PC-3 (cell line): ENCODE measurements around the gene PIGS. TPM values are rescaled to one million over a fixed set of nuclear protein-coding genes. Genes with fewer than 3 reads are reported as not detected.
A peak's percentile ranks its signal among the peaks of the same experiment; 100 is the strongest.

Experiments
- ATAC-seq: fragments of 200-7000 bp; cut with Tn5 transposase; 2 replicates; pipeline ENCODE4 v1.9.1; 2020; ENCODE audit warnings: mild to moderate bottlenecking, moderate library complexity
- BruUV-seq: library from RNA; stranded (reverse); fragments of 400-500 nt; replicated peaks from 2 replicates; lab custom pipeline; 2021; lab: Mats Ljungman, UMichigan
- CTCF ChIA-PET: fragments of 300-600 bp; sonication (Branson Sonifier 250); formaldehyde crosslinking; loops from one replicate; lab custom pipeline; 2022; ENCODE audit warnings: antibody characterized with exemption; lab: Charles Lee
- POLR2A ChIA-PET: fragments of 300-600 bp; sonication (Branson Sonifier 250); formaldehyde crosslinking; loops from one replicate; lab custom pipeline; 2022; ENCODE audit warnings: antibody characterized with exemption; ENCODE audit not compliant: unreplicated experiment; lab: Charles Lee
- DNase-seq: peaks from one replicate; pipeline ENCODE4 v3.0.0-alpha.2; 2015
- H2AFZ ChIP-seq: fragments of 300-600 bp; sonication (generic); 2 replicates; pipeline ENCODE4 v1.6.0; 2016; ENCODE audit warnings: antibody characterized with exemption, low read length
- H3F3A ChIP-seq: fragments of 300-600 bp; sonication (generic); one replicate; pipeline ENCODE4 v1.6.0; 2017; ENCODE audit warnings: antibody characterized with exemption, low read length, control low read depth, mild to moderate bottlenecking; ENCODE audit not compliant: unreplicated experiment
- H3K27ac ChIP-seq: fragments of 300-600 bp; sonication (generic); 2 replicates; pipeline ENCODE4 v1.5.1; 2016; ENCODE audit warnings: mild to moderate bottlenecking, low read length
- H3K27me3 ChIP-seq: fragments of 300-600 bp; sonication (generic); 2 replicates; pipeline ENCODE4 v1.6.1; 2016; ENCODE audit warnings: low read length, mixed read lengths
- H3K36me3 ChIP-seq: fragments of 300-600 bp; sonication (generic); 2 replicates; pipeline ENCODE4 v1.6.1; 2016; ENCODE audit warnings: low read depth, mixed run types, low read length, mixed read lengths
- H3K4me1 ChIP-seq: fragments of 300-600 bp; sonication (generic); 2 replicates; pipeline ENCODE4 v1.5.1; 2016; ENCODE audit warnings: low read length; ENCODE audit not compliant: insufficient read depth
- H3K4me2 ChIP-seq: fragments of 300-600 bp; sonication (generic); 2 replicates; pipeline ENCODE4 v1.6.0; 2016; ENCODE audit warnings: low read length
- H3K4me3 ChIP-seq: fragments of 300-600 bp; sonication (generic); 2 replicates; pipeline ENCODE4 v1.5.1; 2016; ENCODE audit warnings: mild to moderate bottlenecking, low read length, mixed read lengths
- H3K79me2 ChIP-seq: fragments of 300-600 bp; sonication (generic); 2 replicates; pipeline ENCODE4 v1.6.1; 2017; ENCODE audit warnings: low read length, mixed read lengths
- H3K9ac ChIP-seq: fragments of 300-600 bp; sonication (generic); 2 replicates; pipeline ENCODE4 v1.6.0; 2016; ENCODE audit warnings: mild to moderate bottlenecking, low read length
- H3K9me2 ChIP-seq: fragments of 300-600 bp; sonication (generic); replicated peaks from 2 replicates; pipeline ENCODE4 v1.6.1; 2016; ENCODE audit warnings: mixed run types, low read length, mixed read lengths
- H3K9me3 ChIP-seq: fragments of 300-600 bp; sonication (generic); 2 replicates; pipeline ENCODE4 v1.6.1; 2016; ENCODE audit warnings: low read length, mixed read lengths
- H4K20me1 ChIP-seq: fragments of 300-600 bp; sonication (generic); 2 replicates; pipeline ENCODE4 v1.6.1; 2016; ENCODE audit warnings: low read length, mixed read lengths
- EZH2 ChIP-seq: fragments of 300-600 bp; sonication (generic); IDR thresholded peaks from one replicate; pipeline ENCODE4 v1.6.1; 2017; ENCODE audit warnings: antibody characterized with exemption, mild to moderate bottlenecking, low read length; ENCODE audit not compliant: unreplicated experiment
- EZH2phosphoT487 ChIP-seq: fragments of 300-600 bp; sonication (generic); IDR thresholded peaks from 2 replicates; pipeline ENCODE4 v1.6.1; 2018; ENCODE audit warnings: mild to moderate bottlenecking, antibody characterized with exemption, low read length, borderline replicate concordance
- intact Hi-C: fragments of 100-400 bp; cut with micrococcal nuclease; formaldehyde crosslinking; loops from 2 replicates; pipeline ENCODE4 v1.9.0; 2023
- total RNA-seq: library from RNA; depleted of rRNA; stranded (reverse); fragments of >200 nt; gene quantifications from 2 replicates; pipeline ENCODE4 v1.2.3, GENCODE V29; 2014
- TF ChIP-seq, protein P1 (sequence below): fragments of 300-600 bp; sonication (generic); conservative IDR thresholded peaks from 2 replicates; pipeline ENCODE4 v1.5.1; 2017; ENCODE audit warnings: antibody characterized with exemption, low read depth, mild to moderate bottlenecking, low read length

The PIGS gene
- total RNA-seq, 1 experiment from 2014 or later, result 15.8 TPM

DNA sequence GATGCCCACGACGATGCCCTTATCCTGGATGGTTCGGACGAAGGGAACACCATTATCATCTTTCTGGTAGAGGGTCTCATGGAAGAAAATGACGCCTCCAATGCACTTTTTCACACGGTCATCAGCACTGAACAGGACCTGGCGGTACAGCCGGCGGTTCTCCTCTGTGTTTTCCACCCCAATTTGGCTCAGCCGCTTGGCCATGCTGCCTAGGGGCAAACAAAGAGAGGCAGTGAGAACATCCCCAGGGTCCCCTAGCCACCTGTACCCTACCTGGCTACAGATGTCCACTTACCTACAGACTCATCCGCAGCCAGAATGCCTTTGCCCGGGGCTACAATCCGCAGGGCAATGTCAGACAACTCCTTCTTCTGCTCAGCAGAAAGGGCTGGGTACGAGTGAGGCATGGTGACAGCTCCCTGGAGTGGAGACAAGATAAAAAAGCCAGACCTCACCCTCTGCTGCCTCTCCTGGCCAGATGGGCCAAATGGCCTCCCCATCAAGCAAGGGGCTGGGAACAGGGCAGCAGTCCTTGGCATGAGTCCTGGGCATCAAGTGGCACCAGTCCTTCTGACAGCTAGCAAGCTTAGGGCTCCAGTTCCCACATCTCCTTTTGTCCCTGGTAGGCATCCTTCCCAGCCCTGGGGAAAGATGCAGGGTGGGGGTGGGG is 3.9 kb upstream of the PIGS start:
- CTCF ChIA-PET, result no interaction called here
- Histone ChIP-seq H3K4me2 (no peak overlapping the region), H3K27me3 (no peaks in the 10 kb centered on the region), H3K9me3 (no peaks in the 10 kb centered on the region), H3F3A (no peaks in the 10 kb centered on the region), H3K27ac (no peak overlapping the region), H2AFZ (no peak overlapping the region), H3K79me2 (peaks cover 10% of the 10 kb centered on the region), H3K9ac (no peak overlapping the region), H4K20me1 (no peaks in the 10 kb centered on the region), H3K36me3 (peaks cover 7% of the 10 kb centered on the region; the same call in 1 of the 2 replicates), H3K4me1 (peaks cover 11% of the 10 kb centered on the region; the same call in 1 of the 2 replicates), H3K4me3 (no peak overlapping the region), H3K9me2 (no peaks in the 10 kb centered on the region)
- DNase-seq (no peak), ATAC-seq (no peak)
- no TSS peak for BruUV-seq
- intact Hi-C loops, result no loop called here
- TF ChIP-seq, protein P1, sequence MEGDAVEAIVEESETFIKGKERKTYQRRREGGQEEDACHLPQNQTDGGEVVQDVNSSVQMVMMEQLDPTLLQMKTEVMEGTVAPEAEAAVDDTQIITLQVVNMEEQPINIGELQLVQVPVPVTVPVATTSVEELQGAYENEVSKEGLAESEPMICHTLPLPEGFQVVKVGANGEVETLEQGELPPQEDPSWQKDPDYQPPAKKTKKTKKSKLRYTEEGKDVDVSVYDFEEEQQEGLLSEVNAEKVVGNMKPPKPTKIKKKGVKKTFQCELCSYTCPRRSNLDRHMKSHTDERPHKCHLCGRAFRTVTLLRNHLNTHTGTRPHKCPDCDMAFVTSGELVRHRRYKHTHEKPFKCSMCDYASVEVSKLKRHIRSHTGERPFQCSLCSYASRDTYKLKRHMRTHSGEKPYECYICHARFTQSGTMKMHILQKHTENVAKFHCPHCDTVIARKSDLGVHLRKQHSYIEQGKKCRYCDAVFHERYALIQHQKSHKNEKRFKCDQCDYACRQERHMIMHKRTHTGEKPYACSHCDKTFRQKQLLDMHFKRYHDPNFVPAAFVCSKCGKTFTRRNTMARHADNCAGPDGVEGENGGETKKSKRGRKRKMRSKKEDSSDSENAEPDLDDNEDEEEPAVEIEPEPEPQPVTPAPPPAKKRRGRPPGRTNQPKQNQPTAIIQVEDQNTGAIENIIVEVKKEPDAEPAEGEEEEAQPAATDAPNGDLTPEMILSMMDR, result no peak
- TF ChIP-seq EZH2phosphoT487 (no peak), EZH2 (no peak)
- POLR2A ChIA-PET, result no interaction called here

DNA sequence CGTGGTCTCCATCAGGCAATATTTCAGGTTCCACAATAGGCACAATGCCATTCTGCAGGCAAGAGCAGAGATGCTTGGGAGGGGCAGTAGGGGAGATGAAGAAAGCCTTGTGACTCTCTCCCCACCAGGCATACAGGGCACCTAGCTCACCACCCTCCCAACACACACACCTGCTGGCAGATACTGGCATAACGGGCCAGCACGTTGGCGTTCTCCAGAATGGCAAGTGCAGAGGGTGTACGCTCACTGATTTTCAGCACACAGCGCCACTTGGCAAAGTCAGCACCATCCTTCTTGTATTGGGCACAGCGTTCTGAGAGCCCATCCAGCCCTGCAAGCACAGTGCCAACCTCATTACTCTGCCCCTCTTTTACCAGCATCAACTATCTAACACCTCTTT is 3.2 kb upstream of the PIGS start:
- TF ChIP-seq EZH2phosphoT487 (no peak), EZH2 (no peak)
- TF ChIP-seq, protein P1, result 0 out of 2 replicates have a peak, but pooled peaks have one; percentile 16

DNA sequence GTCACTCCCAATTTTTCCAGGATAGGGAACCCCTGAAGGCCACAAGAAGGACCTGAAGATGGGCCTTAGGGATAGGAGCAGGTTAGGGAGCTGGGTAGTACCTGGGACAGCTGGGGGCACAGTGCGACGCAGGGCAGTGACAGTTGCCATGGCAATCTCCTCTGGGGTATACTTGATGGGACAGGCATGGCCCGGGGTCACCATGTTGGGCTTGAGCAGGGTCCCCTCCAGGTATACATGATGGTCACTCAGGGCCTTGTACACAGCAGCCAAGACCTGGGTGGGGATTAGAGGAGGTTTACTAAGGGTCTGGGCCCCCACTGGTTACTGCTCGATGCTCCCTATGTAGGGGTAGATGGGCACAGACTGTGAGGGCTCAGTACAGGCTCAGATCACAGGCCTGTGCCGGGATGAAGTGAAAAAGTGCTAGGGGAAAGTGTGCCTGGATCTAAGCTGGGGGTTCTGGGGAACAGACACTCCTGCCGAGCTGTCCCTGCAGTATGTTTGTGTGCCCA is 2.7 kb upstream of the PIGS start:
- H3K27me3 ChIP-seq, result no peaks in the 10 kb centered on the region
- DNase-seq (no peak), ATAC-seq (no peak)
- no peak overlapping the region for H3K27ac ChIP-seq
- H3K4me1 ChIP-seq, result peaks cover 15% of the 10 kb centered on the region
- H3K9me2 ChIP-seq, result no peaks in the 10 kb centered on the region
- intact Hi-C loops, result no loop called here
- ChIA-PET POLR2A (no interaction called here), CTCF (no interaction called here)
- no peaks in the 10 kb centered on the region for H3K9me3 ChIP-seq
- no peaks in the 10 kb centered on the region for H4K20me1 ChIP-seq
- BruUV-seq, result no TSS peak
- no peak for TF ChIP-seq EZH2phosphoT487
- TF ChIP-seq EZH2, result no peak
- TF ChIP-seq, protein P1, result no peak
- H3K9ac ChIP-seq, result no peak overlapping the region
- H3K36me3 ChIP-seq, result peaks cover 1% of the 10 kb centered on the region; the same call in 1 of the 2 replicates
- H3F3A ChIP-seq, result no peaks in the 10 kb centered on the region
- H3K79me2 ChIP-seq, result peaks cover 22% of the 10 kb centered on the region
- no peak overlapping the region for H2AFZ ChIP-seq
- no peak overlapping the region for H3K4me2 ChIP-seq
- H3K4me3 ChIP-seq, result no peak overlapping the region

More for the DNA sequence above, 3.2 kb upstream of the PIGS start:
- peaks cover 17% of the 10 kb centered on the region for H3K79me2 ChIP-seq
- no peaks in the 10 kb centered on the region for H3K27me3 ChIP-seq
- no peak overlapping the region for H3K27ac ChIP-seq
- ChIA-PET POLR2A (no interaction called here), CTCF (no interaction called here)
- peaks cover 15% of the 10 kb centered on the region for H3K4me1 ChIP-seq
- DNase-seq, result no peak
- H3K36me3 ChIP-seq, result peaks cover 6% of the 10 kb centered on the region; the same call in 1 of the 2 replicates
- no peaks in the 10 kb centered on the region for H3K9me3 ChIP-seq
- no TSS peak for BruUV-seq
- no peak overlapping the region for H3K9ac ChIP-seq
- no peak overlapping the region for H3K4me3 ChIP-seq
- no peaks in the 10 kb centered on the region for H3K9me2 ChIP-seq
- intact Hi-C loops, result no loop called here
- no peak overlapping the region for H3K4me2 ChIP-seq
- no peak for ATAC-seq
- H3F3A ChIP-seq, result no peaks in the 10 kb centered on the region
- no peak overlapping the region for H2AFZ ChIP-seq
- no peaks in the 10 kb centered on the region for H4K20me1 ChIP-seq
